HUES64 (cell line): ENCODE measurements around the gene MRGPRF.

Source experiments
- H3K27ac ChIP-seq: 2 replicates; pipeline ENCODE4 v1.7.0; 2013; ENCODE audit warnings: low read depth, low read length, inconsistent platforms
- H3K27me3 ChIP-seq: 2 replicates; pipeline ENCODE4 v1.6.1; 2013; ENCODE audit warnings: mild to moderate bottlenecking, low read length; ENCODE audit not compliant: insufficient read depth
- H3K36me3 ChIP-seq: 2 replicates; pipeline ENCODE4 v1.6.1; 2013; ENCODE audit warnings: mild to moderate bottlenecking, low read length; ENCODE audit not compliant: insufficient read depth
- H3K4me1 ChIP-seq: 2 replicates; pipeline ENCODE4 v1.6.1; 2013; ENCODE audit warnings: mild to moderate bottlenecking, low read length, moderate library complexity; ENCODE audit not compliant: insufficient read depth
- H3K4me3 ChIP-seq: 2 replicates; pipeline ENCODE4 v1.5.1; 2013; ENCODE audit warnings: mild to moderate bottlenecking, low read length, moderate library complexity
- H3K9ac ChIP-seq: 2 replicates; pipeline ENCODE4 v1.6.1; 2013; ENCODE audit warnings: mild to moderate bottlenecking, low read depth, low read length
- H3K9me3 ChIP-seq: 2 replicates; pipeline ENCODE4 v1.6.1; 2013; ENCODE audit warnings: low read depth, low read length; ENCODE audit not compliant: insufficient read depth
- WGBS: fragments of 150-250, 120-280 bp; methylation state at CpG from one replicate; pipeline ENCODE4 v1.1.7; 2013; ENCODE audit warnings: missing lambda C conversion rate; 5-methylcytosine and 5-hydroxymethylcytosine counted together

MRGPRF gene

DNA sequence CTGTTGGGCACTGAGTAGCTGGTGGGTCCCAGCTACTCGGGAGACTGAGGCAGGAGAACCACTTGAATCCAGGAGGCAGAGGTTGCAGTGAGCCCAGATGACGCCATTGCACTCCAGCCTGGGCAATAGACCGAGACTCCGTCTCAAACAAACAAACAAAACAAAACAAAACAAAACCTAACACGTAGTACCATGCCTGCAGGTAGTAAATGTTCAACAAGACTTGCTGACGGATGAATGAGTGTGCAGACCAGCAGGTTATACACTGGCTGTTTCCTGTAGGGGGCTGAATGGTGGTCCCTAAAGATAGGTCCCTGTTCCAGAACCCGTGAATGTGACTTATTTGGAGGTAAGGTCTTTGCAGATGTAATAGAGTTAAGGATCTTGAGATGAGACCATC, 19.5 kb downstream of the MRGPRF start:
- Histone ChIP-seq H3K9ac (no peak overlapping the region), H3K27ac (no peak overlapping the region), H3K27me3 (no peaks in the 10 kb centered on the region), H3K36me3 (no peaks in the 10 kb centered on the region), H3K4me1 (peaks cover 4% of the 10 kb centered on the region), H3K4me3 (no peak overlapping the region), H3K9me3 (no peaks in the 10 kb centered on the region)
- WGBS = 89% methylated on average over 7 of the region's 7 CpGs

DNA sequence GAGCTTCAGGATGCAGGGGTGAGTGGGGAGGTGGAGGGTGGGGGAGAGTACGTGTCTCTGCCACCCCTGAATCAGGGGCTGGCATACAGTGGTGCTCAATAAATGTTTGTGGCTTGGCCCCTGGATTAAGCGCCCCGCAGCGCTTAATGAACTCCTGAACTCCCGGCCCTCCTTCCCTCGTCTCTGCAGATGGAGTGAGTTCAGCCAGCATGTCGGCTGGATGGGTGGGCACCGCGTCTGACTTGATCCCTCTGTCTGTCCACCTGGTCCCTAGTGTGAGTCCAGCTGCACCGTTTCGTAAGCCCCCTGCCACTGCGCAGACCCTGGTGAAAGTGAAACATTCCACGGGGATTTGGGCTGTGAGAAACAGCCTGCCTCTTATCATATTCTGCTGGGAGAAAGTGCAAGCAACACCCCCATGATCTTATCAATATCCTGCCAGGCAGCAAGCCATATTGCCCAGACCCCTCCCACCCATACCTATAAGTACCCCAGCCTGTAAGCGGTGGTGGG, 20.2 kb downstream of the MRGPRF start:
- H3K9me3 ChIP-seq = no peaks in the 10 kb centered on the region
- no peak overlapping the region for H3K9ac ChIP-seq
- no peaks in the 10 kb centered on the region for H3K27me3 ChIP-seq
- no peak overlapping the region for H3K4me3 ChIP-seq
- H3K4me1 ChIP-seq = no peaks in the 10 kb centered on the region
- H3K27ac ChIP-seq = no peak overlapping the region
- H3K36me3 ChIP-seq = no peaks in the 10 kb centered on the region
- 91% methylated on average over 14 of the region's 14 CpGs for WGBS

DNA sequence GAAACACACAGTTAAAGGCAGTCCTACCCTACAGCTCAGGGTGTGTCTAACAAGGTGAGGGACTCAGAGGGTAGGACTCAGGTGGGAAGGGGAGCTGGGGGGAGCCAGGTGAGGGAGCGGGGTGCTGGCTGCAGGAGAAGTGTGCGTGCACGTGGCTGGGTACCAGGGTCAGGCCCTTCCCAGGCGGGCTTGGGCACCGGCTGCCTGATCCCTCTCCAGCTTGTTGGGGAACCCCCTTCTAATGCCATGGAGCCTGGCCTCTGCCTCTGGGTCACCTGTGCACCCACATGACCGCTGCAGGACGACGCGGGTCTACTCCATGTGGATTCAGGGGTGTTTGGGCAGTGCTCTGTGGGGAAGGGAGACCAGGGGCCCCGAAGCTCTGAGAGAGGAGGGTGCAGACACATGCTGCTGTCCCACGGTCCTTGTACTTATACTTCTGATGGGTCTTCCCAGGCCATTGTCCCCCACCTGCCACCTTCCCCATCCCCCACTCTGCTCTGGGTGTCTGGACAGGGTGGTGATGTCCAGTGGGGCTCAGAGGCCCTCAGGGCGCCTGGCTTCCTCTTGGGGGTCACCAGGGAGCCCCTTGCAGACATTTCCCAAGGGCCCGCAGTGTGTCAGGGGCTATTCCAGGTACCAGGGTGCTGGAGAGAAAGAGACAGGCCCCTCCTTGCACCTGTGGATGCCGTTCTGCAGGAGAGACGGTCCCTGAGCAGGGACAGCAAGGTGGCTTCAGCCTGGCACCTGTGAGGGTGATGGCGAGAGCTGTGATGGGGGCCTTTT, 21.9 kb downstream of the MRGPRF start:
- H3K4me1 ChIP-seq = no peaks in the 10 kb centered on the region
- no peaks in the 10 kb centered on the region for H3K36me3 ChIP-seq
- H3K9ac ChIP-seq = no peak overlapping the region
- H3K27ac ChIP-seq = no peak overlapping the region
- 88% methylated on average over 16 of the region's 16 CpGs for WGBS
- H3K27me3 ChIP-seq = no peaks in the 10 kb centered on the region
- H3K4me3 ChIP-seq = no peak overlapping the region
- H3K9me3 ChIP-seq = 0 out of 2 replicates have a peak, but pooled peaks cover 4% of the 10 kb centered on the region

DNA sequence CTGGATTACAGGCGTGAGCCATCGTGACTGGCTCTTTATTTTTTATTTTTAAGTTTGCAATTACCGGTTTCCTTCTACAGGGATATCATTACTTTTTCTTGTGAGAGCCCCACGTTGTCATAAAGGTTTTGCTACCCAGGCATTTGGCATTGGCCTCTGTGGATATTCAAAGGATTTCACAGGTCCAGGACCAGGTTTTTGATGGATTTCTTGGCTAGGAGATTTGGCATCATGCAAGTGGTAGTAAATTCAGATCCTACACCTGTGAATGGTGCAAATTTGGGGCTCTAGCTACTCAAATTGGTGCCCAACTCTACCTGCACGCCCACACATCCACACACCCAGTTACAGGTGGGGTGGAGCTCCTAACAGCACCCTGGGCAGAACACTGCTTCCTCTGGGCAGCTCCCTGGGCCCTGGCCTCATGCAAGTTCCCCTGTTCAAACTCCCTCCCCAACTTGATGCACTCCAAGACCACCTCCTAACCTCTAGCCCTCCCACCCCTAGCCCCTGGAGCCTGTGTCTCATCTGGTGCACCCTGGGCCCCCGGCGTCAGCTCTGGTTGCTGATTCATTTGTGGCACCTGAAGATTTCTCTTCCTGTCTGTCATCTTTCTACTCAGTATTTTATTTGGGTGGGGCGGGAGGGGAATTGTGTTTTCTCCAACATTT, 23.0 kb downstream of the MRGPRF start:
- Histone ChIP-seq H3K9me3 (0 out of 2 replicates have a peak, but pooled peaks cover 4% of the 10 kb centered on the region), H3K36me3 (no peaks in the 10 kb centered on the region), H3K4me1 (no peaks in the 10 kb centered on the region), H3K27ac (no peak overlapping the region), H3K9ac (no peak overlapping the region), H3K27me3 (no peaks in the 10 kb centered on the region), H3K4me3 (no peak overlapping the region)
- 89% methylated on average over 8 of the region's 8 CpGs for WGBS

DNA sequence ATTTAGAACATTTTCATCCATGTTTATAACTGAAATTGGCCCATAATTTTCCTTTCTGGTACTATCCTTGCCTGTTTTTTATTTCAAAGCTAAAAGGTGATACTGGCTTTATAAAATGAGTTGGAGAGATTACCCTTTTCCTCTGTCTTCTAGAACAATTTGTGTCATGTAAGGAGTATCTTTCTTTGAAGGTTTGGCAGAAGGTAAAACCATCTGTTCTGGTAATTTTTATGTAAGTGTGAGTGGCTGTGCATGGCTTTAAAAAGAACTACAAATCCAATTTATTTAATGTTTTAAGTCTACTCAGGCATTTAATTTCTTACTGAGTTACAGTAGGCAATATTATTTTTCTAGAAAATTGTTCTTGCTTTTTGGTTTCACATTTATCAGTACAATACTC, 24.6 kb downstream of the MRGPRF start:
- 0 out of 2 replicates have a peak, but pooled peaks cover 4% of the 10 kb centered on the region for H3K9me3 ChIP-seq
- H3K27ac ChIP-seq = no peak overlapping the region
- H3K27me3 ChIP-seq = no peaks in the 10 kb centered on the region
- H3K9ac ChIP-seq = no peak overlapping the region
- no peaks in the 10 kb centered on the region for H3K4me1 ChIP-seq
- no peaks in the 10 kb centered on the region for H3K36me3 ChIP-seq
- H3K4me3 ChIP-seq = no peak overlapping the region

DNA sequence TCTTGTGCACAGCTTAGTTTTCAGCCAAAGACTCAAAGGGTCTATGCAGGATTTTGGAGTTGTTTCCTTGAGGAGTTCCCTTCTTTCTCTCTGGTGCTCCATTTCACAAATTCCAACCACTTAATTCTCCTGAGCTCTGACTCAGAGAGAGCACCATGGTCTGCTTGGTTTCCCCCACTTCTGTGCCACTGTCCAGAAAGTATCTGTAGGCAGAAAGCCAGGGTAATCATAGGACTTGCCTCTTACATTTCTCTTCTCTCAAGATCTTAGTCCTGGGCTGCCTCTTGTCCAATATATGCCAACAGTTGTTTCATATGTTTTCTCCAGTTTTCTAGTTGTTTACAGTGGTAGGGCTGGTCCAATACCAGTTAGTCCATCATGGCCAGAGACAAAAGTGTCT, 25.8 kb downstream of the MRGPRF start:
- Histone ChIP-seq H3K9me3 (0 out of 2 replicates have a peak, but pooled peaks cover 4% of the 10 kb centered on the region), H3K4me3 (no peak overlapping the region), H3K4me1 (no peaks in the 10 kb centered on the region), H3K27me3 (no peaks in the 10 kb centered on the region), H3K9ac (no peak overlapping the region), H3K27ac (no peak overlapping the region), H3K36me3 (no peaks in the 10 kb centered on the region)

DNA sequence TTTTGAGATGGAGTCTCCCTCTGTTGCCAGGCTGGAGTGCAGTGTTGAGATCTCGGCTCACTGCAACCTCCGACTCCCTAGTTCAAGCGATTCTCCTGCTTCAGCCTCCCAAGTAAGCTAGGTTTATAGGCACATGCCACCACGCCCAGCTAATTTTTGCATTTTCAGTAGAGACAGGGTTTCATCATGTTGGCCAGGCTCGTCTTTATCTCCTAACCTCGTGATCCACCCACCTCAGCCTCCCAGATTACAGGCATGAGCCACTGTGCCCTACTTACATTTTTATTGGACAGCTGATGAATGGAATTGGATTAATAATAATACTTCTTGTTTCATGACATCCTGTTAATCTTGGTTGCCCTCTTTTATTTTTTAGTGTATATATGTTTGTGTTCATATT, 29.2 kb downstream of the MRGPRF start:
- Histone ChIP-seq H3K4me3 (no peak overlapping the region), H3K27ac (no peak overlapping the region), H3K9ac (no peak overlapping the region), H3K27me3 (no peaks in the 10 kb centered on the region), H3K9me3 (0 out of 2 replicates have a peak, but pooled peaks cover 4% of the 10 kb centered on the region), H3K4me1 (no peaks in the 10 kb centered on the region), H3K36me3 (no peaks in the 10 kb centered on the region)
- 92% methylated on average over 6 of the region's 6 CpGs for WGBS

DNA sequence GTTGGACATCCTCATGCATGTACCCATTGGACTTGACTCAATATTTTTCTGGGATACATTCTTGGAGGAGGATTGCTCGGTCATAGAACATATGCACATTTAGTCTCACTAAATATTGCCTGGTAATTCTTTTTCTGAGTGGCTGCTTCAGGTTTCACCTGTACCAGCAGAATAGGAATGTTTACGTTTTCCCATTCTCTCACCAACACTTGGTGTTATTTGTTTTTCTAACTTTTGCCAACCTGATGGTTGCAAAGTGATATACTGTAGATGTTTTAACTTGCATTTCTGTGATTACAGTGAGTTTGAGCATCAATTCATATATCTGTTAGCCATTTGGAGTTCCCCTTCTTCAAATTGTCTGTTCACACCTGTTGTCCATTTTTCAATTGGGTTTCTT, 30.9 kb downstream of the MRGPRF start:
- Histone ChIP-seq H3K36me3 (no peaks in the 10 kb centered on the region), H3K9me3 (0 out of 2 replicates have a peak, but pooled peaks cover 4% of the 10 kb centered on the region), H3K4me3 (no peak overlapping the region), H3K4me1 (no peaks in the 10 kb centered on the region), H3K9ac (no peak overlapping the region), H3K27me3 (no peaks in the 10 kb centered on the region), H3K27ac (no peak overlapping the region)
- 92% methylated on average over 2 of the region's 2 CpGs for WGBS

DNA sequence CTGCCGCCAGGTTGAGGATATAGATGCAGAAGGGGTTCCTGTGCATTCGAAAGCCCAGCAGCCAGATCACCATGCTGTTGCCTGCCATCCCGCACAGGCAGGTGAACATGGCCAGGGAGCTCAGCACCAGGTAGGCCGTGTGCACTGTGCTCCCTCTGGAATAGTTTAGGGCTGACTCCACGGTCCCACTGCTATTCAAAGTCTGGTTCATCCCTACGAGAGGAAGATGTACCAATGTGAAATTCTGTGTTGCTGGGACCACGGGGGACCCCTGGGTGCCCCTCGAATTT, 32.3 kb downstream of the MRGPRF start, which contains the start of gene MRGPRD:
Gene MRGPRD, minus strand, starts transcription at position 211 of the 290 bp plus-strand sequence. Its CDS starts 0 bp downstream, at position 211.
- Histone ChIP-seq H3K27ac (no peak within 1 kb of the TSS), H3K9me3 (no peaks in the 10 kb centered on the region), H3K36me3 (no peaks in the 10 kb centered on the region), H3K4me1 (no peaks in the 10 kb centered on the region), H3K27me3 (no peaks in the 10 kb centered on the region), H3K4me3 (no peak within 1 kb of the TSS), H3K9ac (no peak within 1 kb of the TSS)
- WGBS = 85% methylated on average over 8 of the region's 8 CpGs

DNA sequence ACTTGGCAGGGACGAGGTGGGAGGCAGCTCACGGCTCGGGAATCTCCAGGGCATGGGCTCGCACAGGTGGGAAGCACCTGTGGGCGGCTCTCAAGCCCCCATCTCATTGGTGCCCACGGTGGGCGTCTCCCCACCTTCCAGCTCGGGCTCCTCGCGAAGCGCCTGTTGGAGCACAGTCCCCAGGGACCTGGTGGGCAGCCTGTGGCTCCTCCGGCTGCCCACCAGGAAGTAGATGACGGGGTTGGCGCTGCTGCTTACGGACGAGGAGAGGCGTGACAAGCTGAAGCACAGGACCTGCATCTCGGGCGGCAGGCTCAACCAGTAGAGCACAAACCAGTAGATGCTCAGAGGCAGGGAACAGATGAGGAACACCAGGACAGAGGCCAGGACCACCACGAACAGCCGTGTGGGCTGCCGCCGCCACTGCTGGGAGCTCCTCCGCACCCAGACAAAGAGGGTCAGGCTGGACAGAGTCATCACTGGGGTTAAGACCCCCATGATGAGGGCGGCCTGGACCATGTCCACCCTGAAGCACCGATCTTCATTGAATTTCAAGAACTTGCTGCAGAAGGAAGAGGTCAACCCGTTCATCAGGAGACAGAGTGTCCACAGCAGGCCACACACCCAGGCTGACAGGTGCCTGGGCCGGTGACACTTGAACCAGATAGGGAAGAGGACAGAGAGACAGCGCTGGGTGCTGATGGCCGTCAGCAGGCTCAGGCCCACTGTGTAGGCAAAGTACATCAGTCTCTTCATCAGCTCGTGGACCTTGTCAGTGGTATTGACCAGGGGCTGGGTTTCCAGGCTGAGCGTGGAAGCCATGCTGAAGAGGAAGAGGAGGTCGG, 32.9 kb downstream of the MRGPRF start:
- no peaks in the 10 kb centered on the region for H3K9me3 ChIP-seq
- 92% methylated on average over 33 of the region's 33 CpGs for WGBS
- H3K27ac ChIP-seq = no peak overlapping the region
- H3K36me3 ChIP-seq = no peaks in the 10 kb centered on the region
- no peaks in the 10 kb centered on the region for H3K4me1 ChIP-seq
- no peaks in the 10 kb centered on the region for H3K27me3 ChIP-seq
- H3K4me3 ChIP-seq = no peak overlapping the region
- no peak overlapping the region for H3K9ac ChIP-seq
